ENCODE measurements around the gene PTGER2. TPM values are rescaled to one million over a fixed set of nuclear protein-coding genes. Genes with fewer than 3 reads are reported as not detected.

The PTGER2 gene
- total RNA-seq, 1 experiment from 2014 or later = not detected

DNA sequence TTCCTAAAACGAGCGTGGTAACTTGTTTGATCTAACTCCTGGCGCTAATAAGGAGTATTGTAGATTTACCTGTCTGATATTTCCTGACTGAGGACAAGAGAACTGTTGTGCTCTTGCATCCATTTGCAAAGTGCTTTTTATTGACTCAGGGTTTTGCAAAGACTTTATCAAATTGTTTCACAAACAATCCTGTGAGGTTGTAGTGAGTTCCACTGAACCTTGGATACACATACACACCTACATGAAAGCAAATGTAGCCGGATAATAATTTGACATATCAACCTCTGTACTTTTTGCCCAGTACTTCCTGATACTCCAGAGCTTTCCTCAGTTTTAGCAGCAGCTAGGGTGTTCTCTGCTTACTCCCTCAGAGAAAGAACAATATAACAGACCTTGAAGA, 6.7 kb upstream of the PTGER2 start:
- ChIA-PET POLR2A (ENCODE audit: low non-redundant PET) (no interaction called here), CTCF (no interaction called here)
- DNase-seq (ENCODE audit: low spot score) = no peak

DNA sequence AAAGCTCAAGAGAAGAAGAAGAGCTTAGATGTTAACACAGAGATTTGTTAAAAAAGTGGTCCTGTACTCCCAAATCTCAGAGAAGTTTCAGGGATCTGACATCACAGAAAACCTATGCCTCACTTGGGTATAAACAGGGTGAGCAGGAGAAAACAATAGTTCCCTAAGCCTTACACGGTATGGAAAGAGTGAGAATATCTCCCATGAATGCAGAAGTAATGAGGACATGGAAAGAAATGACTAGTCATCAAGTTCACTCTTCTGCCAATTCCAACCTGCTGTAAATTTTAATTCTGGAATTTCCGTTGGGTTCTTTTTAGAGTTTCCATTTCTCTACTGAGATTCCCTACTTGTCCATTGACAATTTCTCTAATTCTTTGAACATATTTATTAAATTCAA, 6.2 kb upstream of the PTGER2 start:
- Histone ChIP-seq H3K9me3 (ENCODE audit: low read depth, low read length, poor library complexity, severe bottlenecking) (no peaks in the 10 kb centered on the region), H3K4me1 (ENCODE audit: insufficient read depth, low read length, poor library complexity, severe bottlenecking) (no peaks in the 10 kb centered on the region), H3K4me3 (ENCODE audit: low read depth, low read length, poor library complexity, severe bottlenecking) (no peak overlapping the region), H3K36me3 (ENCODE audit: insufficient read depth, low read length, poor library complexity, severe bottlenecking) (no peaks in the 10 kb centered on the region), H3K27ac (ENCODE audit: low read depth, low read length, poor library complexity, severe bottlenecking) (no peak overlapping the region), H3K27me3 (replicated peaks; ENCODE audit: insufficient read depth, low read depth, low read length, poor library complexity) (peaks cover 23% of the 10 kb centered on the region)
- ChIA-PET CTCF (no interaction called here), POLR2A (ENCODE audit: low non-redundant PET) (no interaction called here)
- BruUV-seq (replicated peaks) = no TSS peak
- TF ChIP-seq, protein P1, sequence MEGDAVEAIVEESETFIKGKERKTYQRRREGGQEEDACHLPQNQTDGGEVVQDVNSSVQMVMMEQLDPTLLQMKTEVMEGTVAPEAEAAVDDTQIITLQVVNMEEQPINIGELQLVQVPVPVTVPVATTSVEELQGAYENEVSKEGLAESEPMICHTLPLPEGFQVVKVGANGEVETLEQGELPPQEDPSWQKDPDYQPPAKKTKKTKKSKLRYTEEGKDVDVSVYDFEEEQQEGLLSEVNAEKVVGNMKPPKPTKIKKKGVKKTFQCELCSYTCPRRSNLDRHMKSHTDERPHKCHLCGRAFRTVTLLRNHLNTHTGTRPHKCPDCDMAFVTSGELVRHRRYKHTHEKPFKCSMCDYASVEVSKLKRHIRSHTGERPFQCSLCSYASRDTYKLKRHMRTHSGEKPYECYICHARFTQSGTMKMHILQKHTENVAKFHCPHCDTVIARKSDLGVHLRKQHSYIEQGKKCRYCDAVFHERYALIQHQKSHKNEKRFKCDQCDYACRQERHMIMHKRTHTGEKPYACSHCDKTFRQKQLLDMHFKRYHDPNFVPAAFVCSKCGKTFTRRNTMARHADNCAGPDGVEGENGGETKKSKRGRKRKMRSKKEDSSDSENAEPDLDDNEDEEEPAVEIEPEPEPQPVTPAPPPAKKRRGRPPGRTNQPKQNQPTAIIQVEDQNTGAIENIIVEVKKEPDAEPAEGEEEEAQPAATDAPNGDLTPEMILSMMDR (conservative IDR thresholded peaks at IDR 0.05; ENCODE audit: low read depth, low read length) = no peak
- no peak for TF ChIP-seq EZH2 (IDR thresholded peaks at IDR 0.05; ENCODE audit: borderline replicate concordance, low read depth, low read length, poor library complexity, severe bottlenecking)
- no peak for DNase-seq (ENCODE audit: low spot score)
- intact Hi-C loops (cut with micrococcal nuclease; ENCODE audit: unreplicated experiment) = loop anchor here (10.0 kb wide), 3 partner anchors 507 to 997 kb away; no protein-coding TSS in a partner anchor

More for the DNA sequence above, 6.7 kb upstream of the PTGER2 start:
- Histone ChIP-seq H3K4me1 (ENCODE audit: insufficient read depth, low read length, poor library complexity, severe bottlenecking) (no peaks in the 10 kb centered on the region), H3K27ac (ENCODE audit: low read depth, low read length, poor library complexity, severe bottlenecking) (no peak overlapping the region), H3K4me3 (ENCODE audit: low read depth, low read length, poor library complexity, severe bottlenecking) (no peak overlapping the region), H3K36me3 (ENCODE audit: insufficient read depth, low read length, poor library complexity, severe bottlenecking) (no peaks in the 10 kb centered on the region), H3K9me3 (ENCODE audit: low read depth, low read length, poor library complexity, severe bottlenecking) (no peaks in the 10 kb centered on the region), H3K27me3 (replicated peaks; ENCODE audit: insufficient read depth, low read depth, low read length, poor library complexity) (peaks cover 20% of the 10 kb centered on the region)
- intact Hi-C loops (cut with micrococcal nuclease; ENCODE audit: unreplicated experiment) = loop anchor here (10.0 kb wide), 3 partner anchors 507 to 997 kb away; no protein-coding TSS in a partner anchor
- no TSS peak for BruUV-seq (replicated peaks)
- no peak for TF ChIP-seq EZH2 (IDR thresholded peaks at IDR 0.05; ENCODE audit: borderline replicate concordance, low read depth, low read length, poor library complexity, severe bottlenecking)
- TF ChIP-seq, protein P1 (conservative IDR thresholded peaks at IDR 0.05; ENCODE audit: low read depth, low read length) = no peak

DNA sequence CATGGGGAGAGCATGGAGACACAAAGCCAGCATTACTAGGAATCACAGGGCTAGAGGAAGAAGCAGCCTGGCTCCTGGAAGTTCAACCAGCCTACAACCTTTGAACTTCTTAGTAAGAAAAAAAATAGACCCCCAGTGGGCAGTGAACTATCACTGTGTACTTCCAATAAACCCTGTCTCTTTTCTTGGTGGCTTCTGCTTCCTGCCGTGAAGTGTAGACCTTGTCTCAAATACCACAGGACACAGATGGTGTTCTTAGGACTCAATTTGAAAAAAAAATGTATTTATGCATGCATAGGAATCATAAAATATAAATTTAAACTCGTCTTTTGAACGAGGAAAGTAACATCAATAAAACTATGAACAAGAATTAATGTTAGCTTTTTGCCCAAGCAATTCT, 3.6 kb upstream of the PTGER2 start:
- CTCF ChIA-PET = no interaction called here
- no TSS peak for BruUV-seq (replicated peaks)
- TF ChIP-seq, protein P1 (conservative IDR thresholded peaks at IDR 0.05; ENCODE audit: low read depth, low read length) = no peak
- no peak for TF ChIP-seq EZH2 (IDR thresholded peaks at IDR 0.05; ENCODE audit: borderline replicate concordance, low read depth, low read length, poor library complexity, severe bottlenecking)
- Histone ChIP-seq H3K9me3 (ENCODE audit: low read depth, low read length, poor library complexity, severe bottlenecking) (no peaks in the 10 kb centered on the region), H3K27me3 (replicated peaks; ENCODE audit: insufficient read depth, low read depth, low read length, poor library complexity) (peaks cover 43% of the 10 kb centered on the region), H3K4me3 (ENCODE audit: low read depth, low read length, poor library complexity, severe bottlenecking) (no peak overlapping the region), H3K4me1 (ENCODE audit: insufficient read depth, low read length, poor library complexity, severe bottlenecking) (no peaks in the 10 kb centered on the region), H3K36me3 (ENCODE audit: insufficient read depth, low read length, poor library complexity, severe bottlenecking) (no peaks in the 10 kb centered on the region), H3K27ac (ENCODE audit: low read depth, low read length, poor library complexity, severe bottlenecking) (no peak overlapping the region)
- no peak for DNase-seq (ENCODE audit: low spot score)
- POLR2A ChIA-PET (ENCODE audit: low non-redundant PET) = no interaction called here
- intact Hi-C loops (cut with micrococcal nuclease; ENCODE audit: unreplicated experiment) = loop anchor here (5.0 kb wide), 1 partner anchor 162 kb away; no protein-coding TSS in a partner anchor

Measured in A673 (cell line).